ENCODE data around the gene SNX17. TPM values are rescaled to one million over a fixed set of nuclear protein-coding genes. Genes with fewer than 3 reads are reported as not detected.

SNX17 gene
- total and polyA plus RNA-seq, 2 of the 13 experiments (the other 11 are each of a cell fraction or from before 2014, with no cell fraction given), result 75.0 to 109 TPM

DNA sequence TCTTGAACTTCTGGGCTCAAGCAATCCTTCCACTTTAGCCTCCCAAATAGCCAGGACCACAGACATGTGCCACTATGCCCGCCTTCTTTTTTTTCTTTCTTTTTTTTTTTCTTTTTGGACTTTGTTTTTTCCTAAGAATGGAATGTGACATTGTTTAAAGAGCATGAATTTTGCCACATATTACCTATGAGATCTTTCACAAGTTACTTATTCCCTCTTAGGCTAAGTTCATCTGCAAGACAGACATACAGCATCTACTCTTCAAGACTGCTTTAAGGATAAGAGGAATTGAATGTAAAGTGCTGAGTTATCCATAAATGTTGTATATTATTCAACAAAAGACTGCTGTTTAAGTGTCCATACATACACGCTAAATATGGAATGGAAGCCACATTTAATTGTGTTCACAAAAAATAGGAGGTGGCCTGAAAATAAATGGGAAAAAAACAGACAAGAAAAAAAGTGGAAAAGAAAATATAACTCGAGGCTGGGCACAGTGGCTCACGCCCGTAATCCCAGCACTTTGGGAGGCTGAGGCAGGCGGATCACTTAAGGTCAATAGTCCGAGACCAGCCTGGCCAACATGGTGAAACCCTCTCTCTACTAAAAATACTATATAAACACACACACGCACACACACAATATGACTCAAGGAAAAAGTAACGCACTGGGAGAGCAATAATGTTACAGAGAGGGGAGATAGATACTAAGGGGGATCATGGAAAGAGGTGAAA is 42.2 kb downstream of the SNX17 start (continued):
- TF ChIP-seq, protein P1, sequence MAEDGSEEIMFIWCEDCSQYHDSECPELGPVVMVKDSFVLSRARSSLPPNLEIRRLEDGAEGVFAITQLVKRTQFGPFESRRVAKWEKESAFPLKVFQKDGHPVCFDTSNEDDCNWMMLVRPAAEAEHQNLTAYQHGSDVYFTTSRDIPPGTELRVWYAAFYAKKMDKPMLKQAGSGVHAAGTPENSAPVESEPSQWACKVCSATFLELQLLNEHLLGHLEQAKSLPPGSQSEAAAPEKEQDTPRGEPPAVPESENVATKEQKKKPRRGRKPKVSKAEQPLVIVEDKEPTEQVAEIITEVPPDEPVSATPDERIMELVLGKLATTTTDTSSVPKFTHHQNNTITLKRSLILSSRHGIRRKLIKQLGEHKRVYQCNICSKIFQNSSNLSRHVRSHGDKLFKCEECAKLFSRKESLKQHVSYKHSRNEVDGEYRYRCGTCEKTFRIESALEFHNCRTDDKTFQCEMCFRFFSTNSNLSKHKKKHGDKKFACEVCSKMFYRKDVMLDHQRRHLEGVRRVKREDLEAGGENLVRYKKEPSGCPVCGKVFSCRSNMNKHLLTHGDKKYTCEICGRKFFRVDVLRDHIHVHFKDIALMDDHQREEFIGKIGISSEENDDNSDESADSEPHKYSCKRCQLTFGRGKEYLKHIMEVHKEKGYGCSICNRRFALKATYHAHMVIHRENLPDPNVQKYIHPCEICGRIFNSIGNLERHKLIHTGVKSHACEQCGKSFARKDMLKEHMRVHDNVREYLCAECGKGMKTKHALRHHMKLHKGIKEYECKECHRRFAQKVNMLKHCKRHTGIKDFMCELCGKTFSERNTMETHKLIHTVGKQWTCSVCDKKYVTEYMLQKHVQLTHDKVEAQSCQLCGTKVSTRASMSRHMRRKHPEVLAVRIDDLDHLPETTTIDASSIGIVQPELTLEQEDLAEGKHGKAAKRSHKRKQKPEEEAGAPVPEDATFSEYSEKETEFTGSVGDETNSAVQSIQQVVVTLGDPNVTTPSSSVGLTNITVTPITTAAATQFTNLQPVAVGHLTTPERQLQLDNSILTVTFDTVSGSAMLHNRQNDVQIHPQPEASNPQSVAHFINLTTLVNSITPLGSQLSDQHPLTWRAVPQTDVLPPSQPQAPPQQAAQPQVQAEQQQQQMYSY (CRISPR knock-in tag; IDR thresholded peaks at IDR 0.05), result no peak
- TF ChIP-seq, protein P2, sequence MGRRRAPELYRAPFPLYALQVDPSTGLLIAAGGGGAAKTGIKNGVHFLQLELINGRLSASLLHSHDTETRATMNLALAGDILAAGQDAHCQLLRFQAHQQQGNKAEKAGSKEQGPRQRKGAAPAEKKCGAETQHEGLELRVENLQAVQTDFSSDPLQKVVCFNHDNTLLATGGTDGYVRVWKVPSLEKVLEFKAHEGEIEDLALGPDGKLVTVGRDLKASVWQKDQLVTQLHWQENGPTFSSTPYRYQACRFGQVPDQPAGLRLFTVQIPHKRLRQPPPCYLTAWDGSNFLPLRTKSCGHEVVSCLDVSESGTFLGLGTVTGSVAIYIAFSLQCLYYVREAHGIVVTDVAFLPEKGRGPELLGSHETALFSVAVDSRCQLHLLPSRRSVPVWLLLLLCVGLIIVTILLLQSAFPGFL (CRISPR knock-in tag; IDR thresholded peaks at IDR 0.05), result no peak
- no peak for TF ChIP-seq POLR2AphosphoS2 (IDR thresholded peaks at IDR 0.05; ENCODE audit: low read depth, low read length)
- TF ChIP-seq FOXA3 (CRISPR knock-in tag; IDR thresholded peaks at IDR 0.05), result peak; percentile 68
- no peak for TF ChIP-seq GABPA (IDR thresholded peaks at IDR 0.05; ENCODE audit: low read depth, low read length)
- no peak; the same call in 1 of the 2 replicates for TF ChIP-seq GABPA (CRISPR knock-in tag; IDR thresholded peaks at IDR 0.05; ENCODE audit: low read depth)
- TF ChIP-seq ARNTL (CRISPR knock-in tag; IDR thresholded peaks at IDR 0.05), result 0 out of 2 replicates have a peak, but pooled peaks have one; percentile 3
- no peak for TF ChIP-seq PAF1 (CRISPR knock-in tag; IDR thresholded peaks at IDR 0.05)
- TF ChIP-seq, protein P3, sequence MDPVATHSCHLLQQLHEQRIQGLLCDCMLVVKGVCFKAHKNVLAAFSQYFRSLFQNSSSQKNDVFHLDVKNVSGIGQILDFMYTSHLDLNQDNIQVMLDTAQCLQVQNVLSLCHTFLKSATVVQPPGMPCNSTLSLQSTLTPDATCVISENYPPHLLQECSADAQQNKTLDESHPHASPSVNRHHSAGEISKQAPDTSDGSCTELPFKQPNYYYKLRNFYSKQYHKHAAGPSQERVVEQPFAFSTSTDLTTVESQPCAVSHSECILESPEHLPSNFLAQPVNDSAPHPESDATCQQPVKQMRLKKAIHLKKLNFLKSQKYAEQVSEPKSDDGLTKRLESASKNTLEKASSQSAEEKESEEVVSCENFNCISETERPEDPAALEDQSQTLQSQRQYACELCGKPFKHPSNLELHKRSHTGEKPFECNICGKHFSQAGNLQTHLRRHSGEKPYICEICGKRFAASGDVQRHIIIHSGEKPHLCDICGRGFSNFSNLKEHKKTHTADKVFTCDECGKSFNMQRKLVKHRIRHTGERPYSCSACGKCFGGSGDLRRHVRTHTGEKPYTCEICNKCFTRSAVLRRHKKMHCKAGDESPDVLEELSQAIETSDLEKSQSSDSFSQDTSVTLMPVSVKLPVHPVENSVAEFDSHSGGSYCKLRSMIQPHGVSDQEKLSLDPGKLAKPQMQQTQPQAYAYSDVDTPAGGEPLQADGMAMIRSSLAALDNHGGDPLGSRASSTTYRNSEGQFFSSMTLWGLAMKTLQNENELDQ (CRISPR knock-in tag; IDR thresholded peaks at IDR 0.05; ENCODE audit: borderline replicate concordance), result no peak
- TF ChIP-seq CEBPG (CRISPR knock-in tag; IDR thresholded peaks at IDR 0.05), result peak; percentile 40
- no peak for TF ChIP-seq PPARG (CRISPR knock-in tag; conservative IDR thresholded peaks at IDR 0.05)
- TF ChIP-seq ZFX (CRISPR knock-in tag; IDR thresholded peaks at IDR 0.05; ENCODE audit: low read depth), result no peak
- no peak for TF ChIP-seq ZNF232 (CRISPR knock-in tag; IDR thresholded peaks at IDR 0.05; ENCODE audit: borderline replicate concordance)
- TF ChIP-seq ZFY (CRISPR knock-in tag; IDR thresholded peaks at IDR 0.05), result no peak
- TF ChIP-seq, protein P4, sequence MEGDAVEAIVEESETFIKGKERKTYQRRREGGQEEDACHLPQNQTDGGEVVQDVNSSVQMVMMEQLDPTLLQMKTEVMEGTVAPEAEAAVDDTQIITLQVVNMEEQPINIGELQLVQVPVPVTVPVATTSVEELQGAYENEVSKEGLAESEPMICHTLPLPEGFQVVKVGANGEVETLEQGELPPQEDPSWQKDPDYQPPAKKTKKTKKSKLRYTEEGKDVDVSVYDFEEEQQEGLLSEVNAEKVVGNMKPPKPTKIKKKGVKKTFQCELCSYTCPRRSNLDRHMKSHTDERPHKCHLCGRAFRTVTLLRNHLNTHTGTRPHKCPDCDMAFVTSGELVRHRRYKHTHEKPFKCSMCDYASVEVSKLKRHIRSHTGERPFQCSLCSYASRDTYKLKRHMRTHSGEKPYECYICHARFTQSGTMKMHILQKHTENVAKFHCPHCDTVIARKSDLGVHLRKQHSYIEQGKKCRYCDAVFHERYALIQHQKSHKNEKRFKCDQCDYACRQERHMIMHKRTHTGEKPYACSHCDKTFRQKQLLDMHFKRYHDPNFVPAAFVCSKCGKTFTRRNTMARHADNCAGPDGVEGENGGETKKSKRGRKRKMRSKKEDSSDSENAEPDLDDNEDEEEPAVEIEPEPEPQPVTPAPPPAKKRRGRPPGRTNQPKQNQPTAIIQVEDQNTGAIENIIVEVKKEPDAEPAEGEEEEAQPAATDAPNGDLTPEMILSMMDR (CRISPR knock-in tag; IDR thresholded peaks at IDR 0.05), result no peak
- TF ChIP-seq NCOA1 (CRISPR knock-in tag; IDR thresholded peaks at IDR 0.05), result no peak
- no peak for TF ChIP-seq MED8 (CRISPR knock-in tag; IDR thresholded peaks at IDR 0.05; ENCODE audit: insufficient replicate concordance)
- TF ChIP-seq HNF4G (IDR thresholded peaks at IDR 0.05; ENCODE audit: borderline replicate concordance, low read depth, low read length), result peak; percentile 48
- no peak for TF ChIP-seq HNF4G (CRISPR knock-in tag; IDR thresholded peaks at IDR 0.05; ENCODE audit: borderline replicate concordance, low read depth)
- TF ChIP-seq, protein P5, sequence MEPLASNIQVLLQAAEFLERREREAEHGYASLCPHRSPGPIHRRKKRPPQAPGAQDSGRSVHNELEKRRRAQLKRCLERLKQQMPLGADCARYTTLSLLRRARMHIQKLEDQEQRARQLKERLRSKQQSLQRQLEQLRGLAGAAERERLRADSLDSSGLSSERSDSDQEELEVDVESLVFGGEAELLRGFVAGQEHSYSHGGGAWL (CRISPR knock-in tag; IDR thresholded peaks at IDR 0.05), result no peak
- TF ChIP-seq TCF12 (IDR thresholded peaks at IDR 0.05), result no peak
- TF ChIP-seq TCF12 (CRISPR knock-in tag; IDR thresholded peaks at IDR 0.05), result no peak

Data from HepG2 (cell line).